GM19099 (cell line): Measurements from ENCODE around the gene BCL3.

ENCODE experiments used
- POLR2A ChIP-seq: IDR thresholded peaks from 3 replicates; pipeline ENCODE4 v1.6.1; 2011; ENCODE audit warnings: low read depth; ENCODE audit not compliant: insufficient read length; ENCODE audit errors: extremely low read depth

Gene BCL3

GRCh38 chr19:44789943-44790483 is 41.5 kb downstream of the BCL3 start:
- no peak for TF ChIP-seq POLR2A

- TF ChIP-seq POLR2A, result no peak
Observed at GRCh38 chr19:44792281-44792680, 43.8 kb downstream of the BCL3 start.

GRCh38 chr19:44794610-44795009 is 46.1 kb downstream of the BCL3 start:
- no peak for TF ChIP-seq POLR2A

- no peak for TF ChIP-seq POLR2A
Observed at GRCh38 chr19:44795398-44795987, 47.0 kb downstream of the BCL3 start.

- TF ChIP-seq POLR2A, result no peak
Observed at GRCh38 chr19:44796701-44797115, 48.2 kb downstream of the BCL3 start.

- TF ChIP-seq POLR2A, result no peak
Observed at GRCh38 chr19:44799627-44800346, 51.3 kb downstream of the BCL3 start.

GRCh38 chr19:44800461-44800860 is 52.0 kb downstream of the BCL3 start:
- TF ChIP-seq POLR2A, result no peak

GRCh38 chr19:44803442-44804428 is 55.2 kb downstream of the BCL3 start:
- no peak for TF ChIP-seq POLR2A

- no peak for TF ChIP-seq POLR2A
Observed at GRCh38 chr19:44806291-44806690, 57.8 kb downstream of the BCL3 start.

GRCh38 chr19:44807162-44807561 is 58.7 kb downstream of the BCL3 start:
- no peak for TF ChIP-seq POLR2A

GRCh38 chr19:44807652-44808462 is 59.3 kb downstream of the BCL3 start:
- TF ChIP-seq POLR2A, result no peak

- no peak for TF ChIP-seq POLR2A
Observed at GRCh38 chr19:44808463-44809371, 60.2 kb downstream of the BCL3 start, which contains the start of gene BCAM. TSS of gene BCAM (plus strand) at chr19:44809103. CDS start at chr19:44809125, 22 bp downstream.
